H1 (cell line): ENCODE results near the gene RAP1GDS1. TPM values are rescaled to one million over a fixed set of nuclear protein-coding genes. Genes with fewer than 3 reads are reported as not detected.

Experiments used
- CTCF ChIA-PET: fragments of 300-600 bp; sonication (Branson Sonifier 250); formaldehyde crosslinking; loops from one replicate; lab custom pipeline; 2021; ENCODE audit not compliant: partially characterized antibody; lab: Charles Lee
- POLR2A ChIA-PET: fragments of 300-600 bp; sonication (Branson Sonifier 250); formaldehyde crosslinking; loops from one replicate; lab custom pipeline; 2021; ENCODE audit warnings: inconsistent platforms; ENCODE audit not compliant: partially characterized antibody; lab: Charles Lee
- DNase-seq, 2 experiments: peaks; one replicate each; pipeline versions ENCODE4 v3.0.0 to v3.0.0-alpha.2; 2010 to 2022; ENCODE audit warnings: low spot score in 2 of 2, low read depth in 1 of 2, mixed read lengths in 1 of 2
- FAIRE-seq: peaks from 2 replicates; lab custom pipeline; 2011; peaks lifted over from hg19 to GRCh38; lab: Jason Lieb, UNC
- H2AFZ ChIP-seq: 2 replicates; pipeline ENCODE4 v1.8.1; 2012; ENCODE audit warnings: low read length, inconsistent platforms
- H2AK5ac ChIP-seq: 2 replicates; pipeline ENCODE4 v1.6.1; 2013; ENCODE audit warnings: low read depth, low read length
- H2BK120ac ChIP-seq: replicated peaks from 2 replicates; pipeline ENCODE3; 2013; ENCODE audit warnings: low read depth, low read length, inconsistent platforms
- H2BK12ac ChIP-seq: 2 replicates; pipeline ENCODE4 v1.6.1; 2013; ENCODE audit warnings: low read depth, low read length
- H2BK15ac ChIP-seq: 2 replicates; pipeline ENCODE4 v1.6.1; 2013; ENCODE audit warnings: low read length
- H2BK20ac ChIP-seq: 2 replicates; pipeline ENCODE4 v1.6.1; 2013; ENCODE audit warnings: low read length
- H2BK5ac ChIP-seq: 2 replicates; pipeline ENCODE4 v1.6.1; 2013; ENCODE audit warnings: low read depth, low read length
- H3K14ac ChIP-seq: 2 replicates; pipeline ENCODE4 v1.6.1; 2013; ENCODE audit warnings: inconsistent platforms; ENCODE audit not compliant: insufficient read length
- H3K18ac ChIP-seq: 2 replicates; pipeline ENCODE4 v1.6.1; 2013; ENCODE audit warnings: low read length; ENCODE audit errors: extremely low read depth
- H3K23ac ChIP-seq: 2 replicates; pipeline ENCODE4 v1.6.1; 2013; ENCODE audit warnings: inconsistent platforms; ENCODE audit not compliant: insufficient read length
- H3K23me2 ChIP-seq: 2 replicates; pipeline ENCODE4 v1.6.1; 2013; ENCODE audit warnings: low read depth, low read length
- H3K27ac ChIP-seq: 2 replicates; pipeline ENCODE4 v1.6.1; 2011; ENCODE audit warnings: low read depth, low read length, inconsistent platforms
- H3K27me3 ChIP-seq, 4 experiments: replicated peaks in 1 of 4; 1 replicate in 1 of 4; 2 replicates in 3 of 4; pipeline versions ENCODE4 v1.6.1 to v1.8.1; 2011 to 2013; ENCODE audit warnings: low read length in 3 of 4, mild to moderate bottlenecking in 3 of 4, inconsistent platforms in 2 of 4, mixed read lengths in 2 of 4, moderate library complexity in 1 of 4; ENCODE audit not compliant: control insufficient read depth in 3 of 4, insufficient read depth in 3 of 4; ENCODE audit errors: extremely low read depth in 1 of 4
- H3K36me3 ChIP-seq, 4 experiments: 2 replicates each; pipeline versions ENCODE4 v1.6.1 to v1.8.1; 2011 to 2013; ENCODE audit warnings: mild to moderate bottlenecking in 4 of 4, low read length in 3 of 4, moderate library complexity in 2 of 4, control low read depth in 1 of 4, inconsistent platforms in 1 of 4; ENCODE audit not compliant: insufficient read depth in 4 of 4, control insufficient read depth in 2 of 4
- H3K4ac ChIP-seq: replicated peaks from 2 replicates; pipeline ENCODE3; 2013; ENCODE audit warnings: low read length, low read depth, mixed read lengths, inconsistent platforms; ENCODE audit not compliant: insufficient read length
- H3K4me1 ChIP-seq, 4 experiments: replicated peaks in 1 of 4; 1 replicate in 1 of 4; 2 replicates in 3 of 4; pipeline versions ENCODE4 v1.6.1 to v1.8.1; 2011 to 2013; ENCODE audit warnings: low read length in 3 of 4, inconsistent platforms in 2 of 4, mixed read lengths in 1 of 4; ENCODE audit not compliant: insufficient read depth in 4 of 4, control insufficient read depth in 3 of 4
- H3K4me2 ChIP-seq, 2 experiments: 2 replicates each; pipeline versions ENCODE4 v1.6.1 to v1.8.1; 2011 to 2013; ENCODE audit warnings: low read depth in 2 of 2, low read length in 2 of 2, control low read depth in 1 of 2, inconsistent platforms in 1 of 2, mild to moderate bottlenecking in 1 of 2; ENCODE audit not compliant: insufficient read depth in 1 of 2
- H3K4me3 ChIP-seq, 4 experiments: fragments of 200-600, 300-600 bp in 1 of 4; sonication (generic), shearing (Covaris generic), sonication (Bioruptor Twin) in 1 of 4; 2 replicates each; pipeline versions ENCODE4 v1.5.1 to v1.8.1; 2011 to 2016; ENCODE audit warnings: low read length in 4 of 4, low read depth in 3 of 4, control low read depth in 2 of 4, inconsistent platforms in 2 of 4, mild to moderate bottlenecking in 2 of 4, mixed read lengths in 1 of 4, moderate library complexity in 1 of 4; ENCODE audit not compliant: insufficient read depth in 2 of 4; ENCODE audit errors: extremely low read depth in 1 of 4
- H3K56ac ChIP-seq: replicated peaks from 2 replicates; pipeline ENCODE3; 2013; ENCODE audit warnings: low read depth, mild to moderate bottlenecking, mixed read lengths, low read length, inconsistent platforms; ENCODE audit not compliant: insufficient read length
- H3K79me1 ChIP-seq: 2 replicates; pipeline ENCODE4 v1.6.1; 2013; ENCODE audit warnings: low read depth, low read length, control low read depth
- H3K79me2 ChIP-seq, 2 experiments: 2 replicates each; pipeline versions ENCODE4 v1.6.1 to v1.8.1; 2012 to 2013; ENCODE audit warnings: low read length in 2 of 2, mild to moderate bottlenecking in 2 of 2, inconsistent platforms in 1 of 2; ENCODE audit not compliant: insufficient read depth in 2 of 2, control insufficient read depth in 1 of 2
- H3K9ac ChIP-seq, 4 experiments: replicated peaks in 1 of 4; 1 replicate in 1 of 4; 2 replicates in 3 of 4; pipeline versions ENCODE4 v1.6.1 to v1.8.1; 2011 to 2013; ENCODE audit warnings: low read depth in 3 of 4, low read length in 3 of 4, control low read depth in 2 of 4, mild to moderate bottlenecking in 2 of 4, moderate library complexity in 2 of 4, inconsistent platforms in 1 of 4; ENCODE audit errors: extremely low read depth in 1 of 4
- H3K9me3 ChIP-seq, 2 experiments: 2 replicates each; pipeline versions ENCODE4 v1.6.1 to v1.8.1; 2012 to 2013; ENCODE audit warnings: mild to moderate bottlenecking in 2 of 2, moderate library complexity in 2 of 2, control low read depth in 1 of 2, inconsistent platforms in 1 of 2, low read depth in 1 of 2, low read length in 1 of 2, mixed read lengths in 1 of 2; ENCODE audit not compliant: insufficient read depth in 2 of 2
- H4K20me1 ChIP-seq, 2 experiments: replicated peaks in 1 of 2; 2 replicates each; pipeline versions ENCODE3 to v1.8.1; 2011 to 2013; ENCODE audit warnings: inconsistent platforms in 2 of 2, low read length in 2 of 2, mild to moderate bottlenecking in 1 of 2; ENCODE audit not compliant: insufficient read depth in 2 of 2, control insufficient read depth in 1 of 2
- H4K5ac ChIP-seq: 2 replicates; pipeline ENCODE4 v1.6.1; 2013; ENCODE audit warnings: low read length, low read depth, mixed read lengths, inconsistent platforms; ENCODE audit not compliant: insufficient read length
- H4K8ac ChIP-seq: 2 replicates; pipeline ENCODE4 v1.8.0; 2013; ENCODE audit warnings: mild to moderate bottlenecking, moderate library complexity, low read length, inconsistent platforms; ENCODE audit not compliant: insufficient read depth; ENCODE audit errors: extremely low read depth
- H4K91ac ChIP-seq: replicated peaks from 2 replicates; pipeline ENCODE3; 2013; ENCODE audit warnings: low read length, mixed read lengths, inconsistent platforms; ENCODE audit not compliant: insufficient read length
- CREB1 ChIP-seq: IDR thresholded peaks from 2 replicates; pipeline ENCODE4 v1.6.1; 2012; ENCODE audit warnings: inconsistent platforms
- EGR1 ChIP-seq: IDR thresholded peaks from 2 replicates; pipeline ENCODE4 v1.6.1; 2011; ENCODE audit warnings: low read depth, low read length, borderline replicate concordance
- EP300 ChIP-seq, 2 experiments: IDR thresholded peaks; 1 replicate in 1 of 2; 2 replicates in 1 of 2; pipeline ENCODE4 v1.6.1; 2011 to 2012; ENCODE audit warnings: low read depth in 2 of 2, low read length in 2 of 2, mild to moderate bottlenecking in 2 of 2, borderline replicate concordance in 1 of 2, inconsistent platforms in 1 of 2, moderate library complexity in 1 of 2
- NANOG ChIP-seq: IDR thresholded peaks from 2 replicates; pipeline ENCODE4 v1.6.1; 2011; ENCODE audit warnings: low read length, low read depth, mild to moderate bottlenecking, inconsistent platforms; ENCODE audit not compliant: insufficient read depth, poor library complexity, severe bottlenecking
- SAP30 ChIP-seq: fragments of 300-600 bp; sonication (generic); IDR thresholded peaks from 2 replicates; pipeline ENCODE4 v1.7.1; 2012; ENCODE audit warnings: low read length, moderate library complexity, mild to moderate bottlenecking, inconsistent platforms; ENCODE audit not compliant: insufficient read depth, insufficient replicate concordance
- SP4 ChIP-seq: IDR thresholded peaks from 2 replicates; pipeline ENCODE4 v1.6.1; 2012; ENCODE audit warnings: low read length, inconsistent platforms
- WGBS, 2 experiments: shearing (Covaris generic) in 1 of 2; methylation state at CpG; one replicate each; pipeline versions ENCODE4 v1.1.6 to v1.1.7; 2013 to 2015; ENCODE audit warnings: low lambda C conversion rate in 2 of 2, mixed read lengths in 2 of 2, inconsistent platforms in 1 of 2, low coverage in 1 of 2, missing lambda C conversion rate in 1 of 2; ENCODE audit not compliant: insufficient replicate concordance in 2 of 2, insufficient coverage in 1 of 2, insufficient read length in 1 of 2; ENCODE audit errors: extremely low coverage in 1 of 2, missing lambda C conversion rate in 1 of 2; 5-methylcytosine and 5-hydroxymethylcytosine counted together
- polyA plus RNA-seq, 7 experiments: library from polyadenylated mRNA; depleted of rRNA in 3 of 7; stranded (reverse) in 5 of 7; unstranded in 2 of 7; fragments of >200 nt in 5 of 7; fragments of 200-250 nt in 2 of 7; gene quantifications; 1 replicate in 5 of 7; 2 replicates in 1 of 7; 4 replicates in 1 of 7; pipeline versions ENCODE4 v1.2.1 to v1.2.3, GENCODE V29; 2011 to 2013; ENCODE audit warnings: missing spikeins in 2 of 7, mixed read lengths in 2 of 7
- total RNA-seq: library from RNA; stranded (reverse); fragmentation: NEBNext Ultra II Directional; extraction: Animal tissue kit (Norgen Biotek cat#: 25700); gene quantifications from 2 replicates; pipeline ENCODE4 v1.2.1, GENCODE V29; 2021
- TF ChIP-seq, protein P1 (sequence below): IDR thresholded peaks from 2 replicates; pipeline ENCODE4 v1.6.1; 2011; ENCODE audit warnings: low read depth, mild to moderate bottlenecking, low read length; ENCODE audit not compliant: insufficient read depth

RAP1GDS1 gene
- total and polyA plus RNA-seq, 2 of the 8 experiments (the other 6 are each of a cell fraction or from before 2014, with no cell fraction given), result 12.8 to 31.9 TPM

DNA sequence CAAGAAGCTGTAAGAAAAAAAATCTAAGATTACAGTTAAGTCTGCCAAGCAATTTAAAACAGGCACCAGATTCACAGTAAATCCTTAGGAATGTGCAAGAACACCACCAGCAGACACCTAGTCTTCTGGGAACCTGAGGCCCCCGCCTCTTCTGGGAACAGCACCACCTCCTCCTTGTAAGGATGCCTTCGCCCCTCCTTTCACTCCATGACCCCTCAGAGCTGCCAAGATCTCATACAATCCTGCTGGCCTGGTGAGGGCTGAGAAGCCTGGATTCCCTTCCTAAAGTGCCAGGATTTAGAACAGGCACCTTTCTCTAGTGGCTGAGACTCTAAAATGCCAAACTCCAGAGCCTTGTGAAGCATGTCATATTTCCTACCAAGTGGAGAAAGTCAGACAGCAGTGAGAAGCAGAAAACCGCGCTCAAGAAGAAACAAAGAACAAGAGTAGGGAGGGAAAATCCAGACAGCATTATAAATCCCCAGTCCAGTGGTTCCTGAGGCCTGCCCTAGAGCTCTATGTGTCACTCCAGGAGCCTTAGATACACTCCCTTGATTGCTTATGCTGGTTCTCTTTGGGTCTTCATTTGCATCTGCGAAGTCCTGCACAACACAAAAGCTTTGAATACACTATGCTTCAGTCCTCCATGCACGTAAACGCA lies 230.8 kb downstream of the RAP1GDS1 start:
- POLR2A ChIA-PET, result no interaction called here

More for the DNA sequence above, 230.8 kb downstream of the RAP1GDS1 start:
- no peaks in the 10 kb centered on the region for H3K79me1 ChIP-seq
- FAIRE-seq (no peak), DNase-seq (no peak)
- CTCF ChIA-PET, result interaction anchor here (0.7 to 2.7 kb wide), 6 partner anchors 14 to 564 kb away, joined by 3 to 8 read pairs (median 4); no protein-coding TSS in a partner anchor
- no peak overlapping the region for H2BK5ac ChIP-seq
- no peak overlapping the region for H4K8ac ChIP-seq
- H2BK15ac ChIP-seq, result no peak overlapping the region
- H3K23me2 ChIP-seq, result peaks cover 2% of the 10 kb centered on the region
- no peak overlapping the region for H2BK120ac ChIP-seq
- H3K18ac ChIP-seq, result no peak overlapping the region
- TF ChIP-seq EP300 (IDR thresholded peaks at IDR 0.05; ENCODE audit: borderline replicate concordance in 1 of 2, low read depth in 2 of 2, low read length in 2 of 2), result no peak
- no peak for TF ChIP-seq CREB1
- no peak for TF ChIP-seq EGR1
- TF ChIP-seq, protein P1, sequence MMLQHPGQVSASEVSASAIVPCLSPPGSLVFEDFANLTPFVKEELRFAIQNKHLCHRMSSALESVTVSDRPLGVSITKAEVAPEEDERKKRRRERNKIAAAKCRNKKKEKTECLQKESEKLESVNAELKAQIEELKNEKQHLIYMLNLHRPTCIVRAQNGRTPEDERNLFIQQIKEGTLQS, result no peak
- no peak for TF ChIP-seq SAP30
- TF ChIP-seq SP4, result no peak
- no peak for TF ChIP-seq NANOG
- no peak overlapping the region for H3K23ac ChIP-seq
- H2AFZ ChIP-seq, result no peak overlapping the region
- H3K4ac ChIP-seq, result no peak overlapping the region
- no peaks in the 10 kb centered on the region for H3K36me3 ChIP-seq
- H3K4me3 ChIP-seq, result no peak overlapping the region
- WGBS, 2 experiments, result 88% methylated on average over 7 of the region's 7 CpGs; no CpG with 5 or more reads in 1 of the 2 experiments
- H3K79me2 ChIP-seq, result no peaks in the 10 kb centered on the region
- no peak overlapping the region for H3K9ac ChIP-seq
- no peak overlapping the region for H3K56ac ChIP-seq
- H3K14ac ChIP-seq, result no peak overlapping the region
- H4K91ac ChIP-seq, result no peak overlapping the region
- no peak overlapping the region for H2BK20ac ChIP-seq
- peaks cover 0 to 4% (median 3%) of the 10 kb centered on the region in 4 experiments; a peak in 3 of 7 replicates for H3K4me1 ChIP-seq
- H2AK5ac ChIP-seq, result no peak overlapping the region
- no peak overlapping the region for H3K27ac ChIP-seq
- H2BK12ac ChIP-seq, result no peak overlapping the region
- H3K27me3 ChIP-seq, result no peaks in the 10 kb centered on the region
- no peaks in the 10 kb centered on the region for H4K20me1 ChIP-seq
- no peak overlapping the region for H4K5ac ChIP-seq
- no peak overlapping the region for H3K4me2 ChIP-seq
- no peaks in the 10 kb centered on the region for H3K9me3 ChIP-seq
